NB4 (cell line): ENCODE results near the gene AOPEP.

Experiments
- DNase-seq: peaks from one replicate; pipeline ENCODE4 v3.0.0; 2010; ENCODE audit warnings: low read depth
- H3K4me3 ChIP-seq: one replicate; pipeline ENCODE4 v1.5.1; 2011; ENCODE audit warnings: mild to moderate bottlenecking, low read depth, low read length, moderate library complexity
- MAX ChIP-seq: IDR thresholded peaks from 2 replicates; pipeline ENCODE4 v1.6.1; 2011; ENCODE audit warnings: low read depth, low read length
- MYC ChIP-seq: IDR thresholded peaks from 2 replicates; pipeline ENCODE4 v1.6.1; 2011; ENCODE audit warnings: low read depth, low read length
- POLR2A ChIP-seq: IDR thresholded peaks from 2 replicates; pipeline ENCODE4 v1.6.1; 2011; ENCODE audit warnings: mild to moderate bottlenecking; ENCODE audit not compliant: insufficient read length; ENCODE audit errors: extremely low read depth
- TF ChIP-seq, protein P1 (sequence below): IDR thresholded peaks from one replicate; pipeline ENCODE4 v1.5.1; 2012; ENCODE audit warnings: low read depth, low read length

Gene AOPEP

DNA sequence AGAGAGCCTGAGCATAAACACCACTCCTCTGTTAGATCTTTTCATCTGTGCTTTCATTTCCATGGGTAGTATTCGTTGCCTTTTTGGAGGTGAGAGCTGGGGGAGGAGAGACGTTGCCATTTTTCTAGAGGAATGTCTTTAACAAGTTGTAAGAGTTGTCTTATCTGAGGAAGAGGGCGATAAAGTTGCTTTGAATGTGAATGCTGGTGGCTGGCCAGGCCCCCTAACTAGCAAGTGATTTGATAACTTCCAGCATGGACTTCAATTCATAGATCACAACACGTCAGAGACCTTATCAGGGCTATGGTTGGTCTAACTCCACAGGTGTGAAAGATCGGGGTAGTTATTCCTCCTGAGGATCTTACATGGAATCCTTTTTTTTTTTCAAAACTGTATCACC lies 30.0 kb upstream of the AOPEP start:
- no peak for DNase-seq
- no peak for TF ChIP-seq MYC
- no peak for TF ChIP-seq POLR2A
- TF ChIP-seq, protein P1, sequence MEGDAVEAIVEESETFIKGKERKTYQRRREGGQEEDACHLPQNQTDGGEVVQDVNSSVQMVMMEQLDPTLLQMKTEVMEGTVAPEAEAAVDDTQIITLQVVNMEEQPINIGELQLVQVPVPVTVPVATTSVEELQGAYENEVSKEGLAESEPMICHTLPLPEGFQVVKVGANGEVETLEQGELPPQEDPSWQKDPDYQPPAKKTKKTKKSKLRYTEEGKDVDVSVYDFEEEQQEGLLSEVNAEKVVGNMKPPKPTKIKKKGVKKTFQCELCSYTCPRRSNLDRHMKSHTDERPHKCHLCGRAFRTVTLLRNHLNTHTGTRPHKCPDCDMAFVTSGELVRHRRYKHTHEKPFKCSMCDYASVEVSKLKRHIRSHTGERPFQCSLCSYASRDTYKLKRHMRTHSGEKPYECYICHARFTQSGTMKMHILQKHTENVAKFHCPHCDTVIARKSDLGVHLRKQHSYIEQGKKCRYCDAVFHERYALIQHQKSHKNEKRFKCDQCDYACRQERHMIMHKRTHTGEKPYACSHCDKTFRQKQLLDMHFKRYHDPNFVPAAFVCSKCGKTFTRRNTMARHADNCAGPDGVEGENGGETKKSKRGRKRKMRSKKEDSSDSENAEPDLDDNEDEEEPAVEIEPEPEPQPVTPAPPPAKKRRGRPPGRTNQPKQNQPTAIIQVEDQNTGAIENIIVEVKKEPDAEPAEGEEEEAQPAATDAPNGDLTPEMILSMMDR: no peak
- no peak overlapping the region for H3K4me3 ChIP-seq

GRCh38 chr9:94697972-94698581 lies 28.4 kb upstream of the AOPEP start:
- no peak for DNase-seq
- TF ChIP-seq MYC (no peak), POLR2A (no peak), MAX (no peak)
- TF ChIP-seq, protein P1: no peak

DNA sequence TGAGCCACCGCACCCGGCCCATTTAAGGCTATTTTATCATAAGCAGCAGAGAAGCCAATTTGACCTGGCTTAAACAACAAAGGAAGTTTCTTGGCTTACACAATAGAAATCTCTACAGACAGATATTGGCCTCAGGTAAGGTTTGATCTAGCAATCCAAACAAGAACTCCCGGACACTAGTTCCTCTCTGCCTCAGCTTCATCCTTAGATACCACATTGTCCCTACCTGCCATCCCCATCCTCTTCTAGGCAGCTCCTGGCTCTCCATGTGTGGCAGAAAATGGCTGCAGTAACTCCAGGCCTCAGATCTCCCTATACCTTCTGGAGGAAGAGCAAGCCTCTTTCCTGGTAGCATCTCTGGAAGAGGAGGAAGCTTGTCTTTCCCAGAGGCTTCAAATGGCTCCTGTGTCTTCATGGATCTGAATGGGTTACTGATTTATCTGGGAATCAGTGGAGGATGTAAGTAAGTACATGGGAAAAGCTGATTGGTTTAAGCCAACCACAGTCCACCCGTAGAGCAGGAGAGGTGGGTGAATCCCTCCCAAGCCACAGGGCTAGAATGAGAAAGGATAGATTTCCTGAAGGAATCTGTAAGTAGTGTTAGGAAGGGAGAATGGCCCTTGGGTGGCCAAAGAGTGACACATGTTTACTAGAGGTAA lies 26.7 kb upstream of the AOPEP start:
- TF ChIP-seq, protein P1: no peak
- no peak for TF ChIP-seq MAX
- no peak for TF ChIP-seq POLR2A
- no peak for DNase-seq
- no peak overlapping the region for H3K4me3 ChIP-seq

More at GRCh38 chr9:94697972-94698581, 28.4 kb upstream of the AOPEP start:
- no peak overlapping the region for H3K4me3 ChIP-seq

DNA sequence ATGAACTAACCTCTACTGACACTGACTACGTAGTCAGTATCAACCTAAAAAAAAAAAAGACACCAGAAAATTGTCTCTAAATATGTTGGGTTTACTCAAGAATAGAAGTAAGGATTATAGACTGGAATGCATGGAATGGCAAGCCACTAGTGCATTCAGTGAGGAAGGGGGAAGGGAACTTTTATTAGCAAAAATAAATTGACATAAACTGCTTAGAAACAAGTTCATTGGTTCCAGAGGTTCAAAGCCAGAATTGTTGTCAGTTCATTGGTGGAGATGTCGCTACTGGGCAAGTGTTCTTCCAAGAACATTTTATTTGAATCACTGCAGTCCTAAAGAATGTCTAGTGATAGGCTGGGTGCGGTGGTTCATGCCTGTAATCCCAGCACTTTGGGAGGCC lies 26.1 kb upstream of the AOPEP start:
- TF ChIP-seq, protein P1: no peak
- TF ChIP-seq MAX: no peak
- DNase-seq: no peak
- no peak overlapping the region for H3K4me3 ChIP-seq

DNA sequence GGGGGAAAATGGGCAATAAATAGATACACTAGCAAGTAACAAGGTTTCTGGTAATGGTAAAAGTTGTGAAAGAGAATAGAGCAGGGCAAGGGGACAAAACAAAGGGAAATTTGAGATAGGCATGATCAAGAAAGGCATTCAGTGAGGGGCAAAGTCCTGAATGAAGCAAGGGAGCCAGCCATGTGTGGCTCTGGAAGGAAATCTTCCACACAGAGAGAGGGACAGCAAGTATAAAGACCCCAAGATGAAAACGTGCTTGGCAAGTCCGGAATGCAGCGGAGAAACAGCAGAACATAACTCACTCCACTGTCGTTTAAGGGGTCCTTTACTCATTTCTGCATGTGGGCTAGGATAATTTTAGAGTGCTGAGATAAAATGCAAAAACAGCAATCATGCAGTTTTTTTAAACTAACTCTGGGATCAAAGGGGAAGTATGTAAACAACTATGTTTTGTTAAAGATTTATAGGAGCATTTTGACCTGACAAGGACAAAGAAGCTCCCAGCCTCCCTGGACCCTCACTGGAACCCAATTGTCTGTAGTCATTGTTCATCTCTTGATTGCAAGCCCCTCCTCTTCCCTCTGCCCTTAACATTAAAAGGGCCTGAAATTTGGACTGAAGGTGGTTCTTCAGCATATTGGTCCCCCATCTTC lies 22.9 kb upstream of the AOPEP start:
- no peak for TF ChIP-seq MYC
- TF ChIP-seq, protein P1: no peak
- no peak for TF ChIP-seq POLR2A
- no peak for TF ChIP-seq MAX
- no peak overlapping the region for H3K4me3 ChIP-seq
- DNase-seq: no peak
